Bronchial epithelial cell (primary cell): ENCODE results near the gene LRP1B. TPM values are rescaled to one million over a fixed set of nuclear protein-coding genes. Genes with fewer than 3 reads are reported as not detected.
A peak's percentile ranks its signal among the peaks of the same experiment; 100 is the strongest.

Source experiments
- DNase-seq: peaks from one replicate; pipeline ENCODE4 v3.0.0-alpha.2; 2010; ENCODE audit warnings: low read depth
- FAIRE-seq: peaks from 2 replicates; lab custom pipeline; 2011; peaks lifted over from hg19 to GRCh38; lab: Jason Lieb, UNC
- H3K27me3 ChIP-seq: 2 replicates; pipeline ENCODE4 v1.5.1; 2011; ENCODE audit warnings: low read length; ENCODE audit not compliant: control insufficient read depth, insufficient read depth
- H3K36me3 ChIP-seq: 2 replicates; pipeline ENCODE4 v1.5.1; 2011; ENCODE audit warnings: low read length; ENCODE audit not compliant: control insufficient read depth, insufficient read depth
- H3K4me3 ChIP-seq: 2 replicates; pipeline ENCODE4 v1.5.1; 2011; ENCODE audit warnings: mild to moderate bottlenecking, low read depth, low read length, control low read depth
- total RNA-seq: library from RNA; depleted of rRNA; stranded (reverse); fragments of >200 nt; gene quantifications from 2 replicates; pipeline ENCODE4 v1.2.1, GENCODE V29; 2014
- TF ChIP-seq, protein P1 (sequence below): IDR thresholded peaks from 2 replicates; pipeline ENCODE4 v1.5.1; 2011; ENCODE audit warnings: mild to moderate bottlenecking, moderate library complexity, low read length, control low read depth, inconsistent platforms; ENCODE audit not compliant: insufficient read depth, severe bottlenecking

The LRP1B gene
- total RNA-seq, 1 donor from 2014 or later: under 0.01 TPM

GRCh38 chr2:141498561-141498960, 632.3 kb downstream of the LRP1B start:
- DNase-seq (no peak), FAIRE-seq (no peak)
- TF ChIP-seq, protein P1, sequence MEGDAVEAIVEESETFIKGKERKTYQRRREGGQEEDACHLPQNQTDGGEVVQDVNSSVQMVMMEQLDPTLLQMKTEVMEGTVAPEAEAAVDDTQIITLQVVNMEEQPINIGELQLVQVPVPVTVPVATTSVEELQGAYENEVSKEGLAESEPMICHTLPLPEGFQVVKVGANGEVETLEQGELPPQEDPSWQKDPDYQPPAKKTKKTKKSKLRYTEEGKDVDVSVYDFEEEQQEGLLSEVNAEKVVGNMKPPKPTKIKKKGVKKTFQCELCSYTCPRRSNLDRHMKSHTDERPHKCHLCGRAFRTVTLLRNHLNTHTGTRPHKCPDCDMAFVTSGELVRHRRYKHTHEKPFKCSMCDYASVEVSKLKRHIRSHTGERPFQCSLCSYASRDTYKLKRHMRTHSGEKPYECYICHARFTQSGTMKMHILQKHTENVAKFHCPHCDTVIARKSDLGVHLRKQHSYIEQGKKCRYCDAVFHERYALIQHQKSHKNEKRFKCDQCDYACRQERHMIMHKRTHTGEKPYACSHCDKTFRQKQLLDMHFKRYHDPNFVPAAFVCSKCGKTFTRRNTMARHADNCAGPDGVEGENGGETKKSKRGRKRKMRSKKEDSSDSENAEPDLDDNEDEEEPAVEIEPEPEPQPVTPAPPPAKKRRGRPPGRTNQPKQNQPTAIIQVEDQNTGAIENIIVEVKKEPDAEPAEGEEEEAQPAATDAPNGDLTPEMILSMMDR: no peak
- Histone ChIP-seq H3K27me3 (no peaks in the 10 kb centered on the region), H3K4me3 (no peak overlapping the region), H3K36me3 (no peaks in the 10 kb centered on the region)

DNA sequence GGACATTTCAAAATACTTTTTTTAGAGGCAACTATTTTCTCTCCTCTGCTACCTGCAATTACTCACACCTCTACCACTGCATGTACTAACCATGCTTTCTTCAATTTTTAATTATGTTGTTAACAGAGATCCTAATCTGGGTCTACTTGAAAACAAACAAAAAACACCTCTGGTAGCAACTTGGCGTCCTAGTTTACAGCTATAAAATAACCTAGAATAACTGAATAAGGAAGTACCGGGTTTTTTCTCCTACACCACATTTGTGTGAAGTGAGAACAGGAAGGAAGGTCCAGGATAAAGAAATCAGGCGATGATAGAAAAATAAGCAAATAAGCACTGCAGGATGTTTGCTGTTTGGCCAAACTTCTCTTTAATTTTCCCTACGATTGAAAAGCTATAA, 633.5 kb downstream of the LRP1B start:
- Histone ChIP-seq H3K4me3 (no peak overlapping the region), H3K36me3 (no peaks in the 10 kb centered on the region), H3K27me3 (no peaks in the 10 kb centered on the region)
- FAIRE-seq: no peak
- TF ChIP-seq, protein P1: no peak
- DNase-seq: no peak

DNA sequence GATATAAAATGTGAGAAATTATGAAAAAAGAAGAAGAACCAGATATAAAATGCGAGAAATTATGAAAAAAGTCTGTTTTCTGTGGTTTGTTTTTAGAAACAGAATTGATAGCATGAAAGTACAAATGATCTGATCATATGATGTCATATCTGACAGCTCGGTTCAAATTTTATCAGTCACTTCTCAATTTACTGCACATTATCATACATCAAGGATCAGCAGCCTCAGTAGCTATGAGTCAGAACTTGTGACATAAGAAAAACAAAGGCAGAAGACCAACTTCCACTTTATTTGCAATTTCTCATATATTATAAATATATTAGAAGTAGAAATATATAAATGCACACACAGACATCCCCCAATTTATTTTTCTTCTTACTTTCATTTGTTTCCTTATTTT, 634.0 kb downstream of the LRP1B start:
- no peaks in the 10 kb centered on the region for H3K27me3 ChIP-seq
- FAIRE-seq: no peak
- no peak for DNase-seq
- TF ChIP-seq, protein P1: no peak
- no peaks in the 10 kb centered on the region for H3K36me3 ChIP-seq
- no peak overlapping the region for H3K4me3 ChIP-seq

GRCh38 chr2:141493936-141494335, 636.9 kb downstream of the LRP1B start:
- FAIRE-seq: peak; percentile 77
- TF ChIP-seq, protein P1: no peak

GRCh38 chr2:141492816-141493215, 638.0 kb downstream of the LRP1B start:
- Histone ChIP-seq H3K27me3 (no peaks in the 10 kb centered on the region), H3K4me3 (no peak overlapping the region), H3K36me3 (no peaks in the 10 kb centered on the region)
- FAIRE-seq (no peak), DNase-seq (no peak)
- TF ChIP-seq, protein P1: no peak

More at GRCh38 chr2:141493936-141494335, 636.9 kb downstream of the LRP1B start:
- H3K27me3 ChIP-seq: no peaks in the 10 kb centered on the region
- no peak for DNase-seq
- H3K36me3 ChIP-seq: no peaks in the 10 kb centered on the region
- no peak overlapping the region for H3K4me3 ChIP-seq

GRCh38 chr2:141490886-141491285, 639.9 kb downstream of the LRP1B start:
- FAIRE-seq: no peak
- H3K4me3 ChIP-seq: no peak overlapping the region
- TF ChIP-seq, protein P1: no peak

More at GRCh38 chr2:141490886-141491285, 639.9 kb downstream of the LRP1B start:
- no peaks in the 10 kb centered on the region for H3K27me3 ChIP-seq
- no peak for DNase-seq
- no peaks in the 10 kb centered on the region for H3K36me3 ChIP-seq
